GM21360 (cell line): ENCODE data around the gene VPS4A.

Experiments
- ATAC-seq: cut with Tn5 transposase; IDR thresholded peaks from one replicate; pipeline ENCODE4 v1.9.1; 2021; ENCODE audit warnings: mild to moderate bottlenecking, moderate library complexity; ENCODE audit not compliant: unreplicated experiment

VPS4A gene

DNA sequence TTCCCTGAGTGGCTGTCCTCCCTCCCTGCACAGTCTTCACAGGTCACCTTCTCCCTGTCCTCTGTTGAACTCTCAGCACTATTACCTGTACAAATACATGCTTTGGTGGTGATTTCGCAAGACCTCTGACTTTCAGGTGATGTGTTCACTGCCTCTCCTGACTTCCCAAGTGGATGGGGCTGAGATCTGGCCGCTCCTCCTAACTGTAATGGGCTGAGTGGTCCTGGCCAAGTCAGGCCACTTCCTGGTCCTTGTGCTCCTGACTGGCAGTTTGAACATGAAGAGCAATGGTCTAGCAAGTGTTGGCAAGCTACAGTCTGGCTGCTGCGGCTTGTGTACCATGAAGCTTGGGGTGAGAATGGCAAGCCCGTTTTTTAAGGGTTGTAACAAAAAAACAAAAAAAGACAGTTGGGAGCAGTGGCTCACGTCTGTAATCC, 52.1 kb downstream of the VPS4A start:
- ATAC-seq = no peak

DNA sequence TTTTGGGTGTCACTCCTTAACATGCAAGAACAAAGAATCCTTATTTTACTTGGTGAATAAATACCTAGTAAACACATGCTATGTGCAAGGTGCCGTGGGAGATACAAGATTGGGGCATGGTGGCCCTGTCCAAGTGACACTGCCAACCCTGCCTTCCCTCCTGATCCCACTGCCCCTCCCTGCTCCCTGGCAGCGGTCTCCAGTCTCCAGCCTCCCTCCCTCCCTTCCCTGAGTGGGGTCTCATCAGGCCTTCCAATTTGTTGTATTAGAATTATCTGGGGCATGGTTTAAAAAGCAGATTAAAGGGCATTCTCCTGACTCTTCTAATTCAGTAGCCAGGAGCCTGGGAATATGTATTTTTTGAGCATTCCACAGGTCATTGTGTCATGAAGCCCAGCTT, 52.9 kb downstream of the VPS4A start:
- ATAC-seq = no peak

DNA sequence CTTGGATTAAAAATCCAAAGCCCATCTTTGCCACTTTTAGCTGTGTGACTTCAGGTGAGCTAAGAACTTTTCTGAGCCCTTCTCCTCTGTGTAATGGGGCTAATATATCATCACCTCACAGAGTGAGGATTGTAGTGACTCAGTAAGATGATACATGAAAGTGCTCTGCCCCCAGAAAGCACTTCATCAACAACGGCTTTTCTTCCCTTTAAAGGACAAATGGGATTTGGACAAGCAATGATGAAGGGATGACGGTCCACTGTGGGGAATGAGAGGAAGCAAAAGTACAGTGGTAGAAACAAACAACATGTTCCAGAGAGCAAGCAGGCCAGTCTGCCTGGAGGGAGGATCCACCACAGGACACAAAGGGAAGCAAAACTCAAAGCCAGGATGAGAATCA, 54.8 kb downstream of the VPS4A start:
- no peak for ATAC-seq

DNA sequence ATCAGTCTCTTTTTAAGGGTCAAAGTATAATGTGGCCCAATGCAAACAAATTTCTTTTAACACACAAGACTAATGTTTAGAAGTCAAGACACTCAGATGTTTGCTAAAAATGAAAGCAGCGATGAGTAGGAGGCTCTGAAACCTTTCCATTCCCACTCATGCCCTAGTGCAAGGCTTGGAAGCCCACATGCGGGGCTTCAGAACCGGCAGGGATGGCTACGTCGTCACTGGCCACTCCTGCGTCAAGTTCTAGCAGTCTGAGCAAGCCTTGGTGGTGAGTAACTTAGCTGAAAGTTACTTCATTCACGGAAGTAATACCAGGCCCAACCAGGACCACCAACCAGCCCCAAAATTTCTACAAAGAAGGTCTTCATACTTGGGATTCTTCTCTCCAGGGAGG, 55.3 kb downstream of the VPS4A start:
- no peak for ATAC-seq

DNA sequence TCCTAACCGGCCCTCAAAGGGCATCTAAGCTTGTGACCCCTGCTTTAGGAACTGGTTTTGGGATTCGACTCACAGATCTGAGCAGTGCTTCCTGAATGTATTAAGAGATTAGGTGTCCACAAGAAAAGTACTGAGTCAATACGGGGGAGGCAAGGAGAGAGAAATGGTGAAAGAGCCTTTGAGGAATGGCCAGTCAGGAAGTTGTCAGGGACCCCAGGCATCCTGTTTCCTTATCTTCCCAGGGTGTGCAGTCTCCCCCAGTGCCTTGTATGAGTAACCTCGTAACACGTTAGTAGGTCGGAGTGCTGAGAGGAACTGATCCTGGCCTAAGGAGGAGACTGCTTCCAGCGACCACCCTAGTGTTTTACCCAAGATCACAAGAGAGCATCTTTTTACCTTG, 56.8 kb downstream of the VPS4A start:
- ATAC-seq = no peak

DNA sequence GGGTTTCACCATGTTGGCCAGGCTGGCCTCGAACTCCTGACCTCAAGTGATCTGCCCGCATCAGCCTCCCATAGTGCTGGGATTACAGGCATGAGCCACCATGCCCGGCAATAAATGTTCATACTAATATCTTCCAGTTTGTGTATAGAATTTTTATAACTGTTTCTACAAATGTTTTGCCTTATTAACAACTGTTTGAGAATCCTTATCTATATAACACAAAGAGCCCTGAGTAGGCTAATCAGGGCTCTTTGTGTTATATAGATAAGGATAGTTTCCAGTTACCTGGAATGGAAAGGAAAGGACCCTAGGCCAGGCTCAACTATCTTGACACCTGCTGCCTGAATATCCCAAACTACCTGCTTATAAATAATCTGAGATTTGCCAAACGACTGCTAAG, 57.7 kb downstream of the VPS4A start:
- ATAC-seq = no peak

DNA sequence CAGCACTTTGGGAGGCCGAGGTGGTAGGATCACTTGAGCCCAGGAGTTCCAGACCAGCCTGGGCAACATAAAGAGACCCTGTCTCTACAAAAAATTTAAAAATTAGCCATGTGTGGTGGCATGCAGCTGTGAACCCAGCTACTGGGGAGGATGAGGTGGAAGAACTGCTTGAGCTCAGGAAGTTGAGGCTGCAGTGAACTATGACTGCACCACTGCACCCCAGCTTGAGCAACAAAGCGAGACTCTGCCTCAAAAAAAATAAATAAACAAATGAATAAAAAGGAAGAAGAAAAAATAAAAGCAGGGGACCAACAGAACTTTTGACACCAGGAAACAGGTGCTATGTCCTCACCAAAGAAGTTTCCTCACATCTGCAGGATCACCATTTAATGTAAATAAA, 60.4 kb downstream of the VPS4A start:
- ATAC-seq = no peak

DNA sequence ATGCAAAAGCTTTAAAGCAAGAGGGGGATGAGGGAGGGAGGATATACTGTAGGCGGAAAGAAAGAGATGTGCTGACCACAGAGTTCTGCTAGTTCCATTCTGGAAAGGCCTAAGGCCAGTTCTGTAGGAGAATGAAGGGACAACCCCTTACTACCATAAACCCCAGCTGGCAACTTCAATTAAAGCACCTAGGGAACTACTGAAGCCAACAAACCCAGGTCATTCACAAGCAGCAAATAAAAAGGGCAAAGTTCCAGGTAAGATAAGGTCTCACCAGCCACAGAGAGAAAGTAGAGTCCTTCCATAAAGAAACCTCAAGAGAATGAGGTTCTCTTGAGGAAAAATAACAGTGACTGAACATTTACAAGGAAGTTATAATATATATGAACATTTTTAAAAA, 61.9 kb downstream of the VPS4A start:
- ATAC-seq = no peak
